ENCODE measurements around the gene MS4A12.
"Not testable (repeated sequence)": the region's sequence is repeated elsewhere in the genome, so short reads cannot be mapped to it uniquely, and the experiment has no call there.

GRCh38 chr11:60451185-60451584 lies 41.4 kb upstream of the MS4A12 start:
- TF ChIP-seq CTCF (IDR thresholded peaks at IDR 0.05; ENCODE audit: insufficient read depth, low read depth, low read length); EZH2 (IDR thresholded peaks at IDR 0.05; ENCODE audit: insufficient read depth, low read length): not testable (repeated sequence)
